HG02938 (cell line): Measurements from ENCODE around the gene CDC5L.
"Not testable (repeated sequence)": the region's sequence is repeated elsewhere in the genome, so short reads cannot be mapped to it uniquely, and the experiment has no call there.

Source experiments
- ATAC-seq: cut with Tn5 transposase; IDR thresholded peaks from one replicate; pipeline ENCODE4 v1.9.1; 2021; ENCODE audit warnings: mild to moderate bottlenecking, moderate library complexity; ENCODE audit not compliant: unreplicated experiment

CDC5L gene

GRCh38 chr6:44449181-44449580 is 61.7 kb downstream of the CDC5L start:
- not testable (repeated sequence) for ATAC-seq

- no peak for ATAC-seq
Observed at GRCh38 chr6:44451803-44452695, 64.5 kb downstream of the CDC5L start.

GRCh38 chr6:44452725-44453124 is 65.2 kb downstream of the CDC5L start:
- ATAC-seq, result no peak

- no peak for ATAC-seq
Observed at GRCh38 chr6:44453146-44453545, 65.6 kb downstream of the CDC5L start.

- ATAC-seq, result no peak
Observed at GRCh38 chr6:44454198-44454597, 66.7 kb downstream of the CDC5L start.

- peak; percentile 72 for ATAC-seq
Observed at GRCh38 chr6:44456070-44456965, 68.8 kb downstream of the CDC5L start.

GRCh38 chr6:44456966-44457292 is 69.4 kb downstream of the CDC5L start:
- ATAC-seq, result no peak

- ATAC-seq, result no peak
Observed at GRCh38 chr6:44457596-44457995, 70.1 kb downstream of the CDC5L start.

GRCh38 chr6:44458551-44458950 is 71.0 kb downstream of the CDC5L start:
- ATAC-seq, result no peak

GRCh38 chr6:44462335-44462734 is 74.8 kb downstream of the CDC5L start:
- ATAC-seq, result no peak

- no peak for ATAC-seq
Observed at GRCh38 chr6:44462797-44463727, 75.6 kb downstream of the CDC5L start.

- ATAC-seq, result no peak
Observed at GRCh38 chr6:44463728-44464450, 76.4 kb downstream of the CDC5L start.

- ATAC-seq, result no peak
Observed at GRCh38 chr6:44464527-44465310, 77.2 kb downstream of the CDC5L start.

- ATAC-seq, result no peak
Observed at GRCh38 chr6:44466955-44467354, 79.4 kb downstream of the CDC5L start.

- no peak for ATAC-seq
Observed at GRCh38 chr6:44468835-44469234, 81.3 kb downstream of the CDC5L start.

- ATAC-seq, result no peak
Observed at GRCh38 chr6:44470115-44470464, 82.6 kb downstream of the CDC5L start.

- no peak for ATAC-seq
Observed at GRCh38 chr6:44470746-44471145, 83.2 kb downstream of the CDC5L start.

- no peak for ATAC-seq
Observed at GRCh38 chr6:44471271-44471981, 83.9 kb downstream of the CDC5L start.
